Naive thymus-derived CD4-positive, alpha-beta T cell (primary cell): Measurements from ENCODE around the gene MRPS2. TPM values are rescaled to one million over a fixed set of nuclear protein-coding genes. Genes with fewer than 3 reads are reported as not detected.
A peak's percentile ranks its signal among the peaks of the same experiment; 100 is the strongest.

Experiments used
- ATAC-seq: fragments of 150-1000 bp; cut with Tn5 transposase; 2 replicates; pipeline ENCODE4 v1.10.0; 2021; ENCODE audit warnings: mild to moderate bottlenecking, moderate library complexity
- CTCF ChIA-PET: fragments of 350-600 bp; sonication (Branson Sonifier 250); formaldehyde crosslinking; loops from one replicate; lab custom pipeline; 2021; ENCODE audit warnings: antibody characterized with exemption; lab: Charles Lee
- POLR2A ChIA-PET: fragments of 350-600 bp; sonication (Branson Sonifier 250); formaldehyde crosslinking; loops from one replicate; lab custom pipeline; 2021; ENCODE audit warnings: antibody characterized with exemption, inconsistent platforms; lab: Charles Lee
- DNase-seq, 9 donors: peaks; one replicate each; pipeline versions ENCODE4 v3.0.0 to v3.0.0-alpha.2; 2020 to 2022; ENCODE audit warnings: mixed read lengths in 1 of 9
- H3K27ac ChIP-seq: one replicate; pipeline ENCODE4 v1.7.0; 2013; ENCODE audit warnings: mild to moderate bottlenecking, low read depth, low read length, moderate library complexity
- H3K27me3 ChIP-seq, 2 donors: one replicate each; pipeline ENCODE4 v1.7.0; 2013; ENCODE audit warnings: low read length in 2 of 2, mild to moderate bottlenecking in 2 of 2, moderate library complexity in 2 of 2; ENCODE audit not compliant: control insufficient read depth in 2 of 2, insufficient read depth in 2 of 2
- H3K36me3 ChIP-seq, 3 experiments: 1 replicate in 2 of 3; 2 replicates in 1 of 3; pipeline ENCODE4 v1.7.0; 2013; ENCODE audit warnings: low read length in 3 of 3, mild to moderate bottlenecking in 3 of 3, moderate library complexity in 1 of 3; ENCODE audit not compliant: insufficient read depth in 3 of 3, control insufficient read depth in 2 of 3
- H3K4me1 ChIP-seq, 2 donors: one replicate each; pipeline ENCODE4 v1.7.0; 2013; ENCODE audit warnings: low read length in 2 of 2, mild to moderate bottlenecking in 2 of 2, moderate library complexity in 1 of 2; ENCODE audit not compliant: control insufficient read depth in 2 of 2, insufficient read depth in 2 of 2
- H3K4me3 ChIP-seq: 2 replicates; pipeline ENCODE4 v1.7.0; 2013; ENCODE audit warnings: mild to moderate bottlenecking, low read length
- H3K9me3 ChIP-seq, 3 experiments: 1 replicate in 2 of 3; 2 replicates in 1 of 3; pipeline ENCODE4 v1.7.0; 2013; ENCODE audit warnings: low read length in 3 of 3; ENCODE audit not compliant: control insufficient read depth in 2 of 3
- H3K27ac Mint-ChIP-seq, 9 donors: one replicate each; pipeline ENCODE4 v1.8.0; 2020 to 2022; ENCODE audit warnings: mixed read lengths in 9 of 9, mild to moderate bottlenecking in 8 of 9, moderate library complexity in 5 of 9, inconsistent platforms in 2 of 9
- H3K27me3 Mint-ChIP-seq, 5 donors: one replicate each; pipeline ENCODE4 v1.8.0; 2021 to 2022; ENCODE audit warnings: mixed read lengths in 5 of 5, mild to moderate bottlenecking in 1 of 5
- H3K36me3 Mint-ChIP-seq, 5 donors: one replicate each; pipeline ENCODE4 v1.8.0; 2020 to 2022; ENCODE audit warnings: mixed read lengths in 5 of 5, mild to moderate bottlenecking in 3 of 5, inconsistent platforms in 1 of 5
- H3K4me1 Mint-ChIP-seq, 7 donors: one replicate each; pipeline ENCODE4 v1.8.0; 2020 to 2022; ENCODE audit warnings: mixed read lengths in 7 of 7, mild to moderate bottlenecking in 3 of 7, inconsistent platforms in 1 of 7
- H3K4me3 Mint-ChIP-seq, 10 donors: one replicate each; pipeline ENCODE4 v1.8.0; 2020 to 2022; ENCODE audit warnings: mild to moderate bottlenecking in 10 of 10, mixed read lengths in 10 of 10, moderate library complexity in 6 of 10, inconsistent platforms in 2 of 10
- H3K9me3 Mint-ChIP-seq, 11 donors: one replicate each; pipeline ENCODE4 v1.8.0; 2020 to 2022; ENCODE audit warnings: mixed read lengths in 11 of 11, mild to moderate bottlenecking in 4 of 11, inconsistent platforms in 1 of 11, moderate library complexity in 1 of 11
- intact Hi-C, 2 donors: fragments of 100-400 bp; cut with micrococcal nuclease; formaldehyde crosslinking; loops; one replicate each; pipeline ENCODE4 v1.15.1; 2023
- polyA plus RNA-seq, 2 donors: library from polyadenylated mRNA; unstranded; fragments of 300-500 nt; fragmentation: Illumina TruSeq; gene quantifications; one replicate each; pipeline ENCODE4 v1.2.3, GENCODE V29; 2021
- total RNA-seq, 6 experiments: library from RNA in 5 of 6; stranded (reverse) in 5 of 6; gene quantifications; 1 replicate in 5 of 6; 2 replicates in 1 of 6; pipeline ENCODE4 v1.2.3 and lab custom pipeline; 2021 to 2026

MRPS2 gene
- total and polyA plus RNA-seq, 7 experiments from 2014 or later, result 19.4 to 66.1 (median 28.8) TPM

DNA sequence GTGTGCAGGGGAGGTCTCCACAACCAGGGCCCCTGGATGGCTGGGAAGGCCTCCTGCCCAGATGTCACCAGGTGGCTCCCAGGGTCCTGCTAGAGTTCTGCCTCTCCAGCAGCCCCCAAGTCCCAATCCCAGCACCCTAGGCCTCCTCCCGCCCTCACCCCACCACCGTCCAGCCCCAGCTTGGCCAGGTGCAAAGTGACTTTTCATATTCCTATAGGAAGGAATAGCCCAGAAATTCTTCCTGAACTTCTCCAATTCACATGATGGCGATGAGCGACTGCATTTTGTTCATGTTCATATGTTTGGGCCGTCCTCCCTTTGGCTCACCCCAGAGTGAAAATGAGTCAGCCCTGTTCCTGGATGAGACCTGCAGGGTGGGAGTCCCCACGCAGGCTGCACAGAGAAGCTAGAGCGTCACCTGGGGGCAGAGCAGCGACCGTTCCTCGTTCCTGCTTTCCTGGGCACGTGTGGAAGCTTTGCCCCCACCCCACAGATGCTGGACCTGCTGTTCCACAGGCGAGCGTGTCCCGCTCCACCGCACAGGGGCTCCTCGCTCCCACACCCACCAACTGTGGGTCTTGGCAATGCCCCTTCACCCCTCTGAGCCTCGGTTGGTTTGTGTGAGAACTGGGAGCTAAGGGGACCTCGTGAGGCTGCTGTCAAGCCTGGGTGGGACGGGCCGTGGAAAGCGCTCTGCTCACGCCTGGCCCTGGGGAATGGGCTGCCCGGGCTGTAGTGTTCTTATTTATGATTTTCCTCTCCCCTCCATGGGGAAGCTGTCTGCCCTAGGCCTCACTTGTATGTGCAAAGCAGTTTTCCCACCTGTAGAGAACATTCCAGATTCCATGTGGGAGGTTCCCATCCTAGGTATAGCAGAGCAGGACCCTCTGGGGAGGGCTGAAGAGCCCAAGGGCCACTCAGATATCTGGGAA is 6.9 kb downstream of the MRPS2 start:
- H3K4me1 Mint-ChIP-seq, result peaks cover 6 to 24% (median 14%) of the 10 kb centered on the region in 7 donors
- ChIA-PET POLR2A (no interaction called here), CTCF (no interaction called here)
- DNase-seq, result peak in 1 of 9 donors; percentile 4
- no peak for ATAC-seq
- peaks cover 0 to 30% (median 0%) of the 10 kb centered on the region in 3 experiments for H3K36me3 ChIP-seq
- H3K4me1 ChIP-seq, result peaks cover 0 to under 1% of the 10 kb centered on the region in 2 donors
- H3K27me3 Mint-ChIP-seq, result peaks cover 0 to 6% (median 0%) of the 10 kb centered on the region in 5 donors
- no peak overlapping the region for H3K27ac ChIP-seq
- H3K4me3 Mint-ChIP-seq, result no peak overlapping the region
- H3K4me3 ChIP-seq, result no peak overlapping the region
- peaks cover 0 to 12% (median 0%) of the 10 kb centered on the region in 3 experiments for H3K9me3 ChIP-seq
- peaks cover 3 to 23% (median 11%) of the 10 kb centered on the region in 5 donors for H3K36me3 Mint-ChIP-seq
- no peaks in the 10 kb centered on the region for H3K27me3 ChIP-seq
- H3K9me3 Mint-ChIP-seq, result peaks cover 5 to 28% (median 11%) of the 10 kb centered on the region in 11 donors
- intact Hi-C loops, result loop anchor here in 1 of 2 donors (10.0 kb wide), 1 partner anchor 1343 kb away; the partner anchor contains the start of gene RNU6ATAC
- no peak overlapping the region for H3K27ac Mint-ChIP-seq

DNA sequence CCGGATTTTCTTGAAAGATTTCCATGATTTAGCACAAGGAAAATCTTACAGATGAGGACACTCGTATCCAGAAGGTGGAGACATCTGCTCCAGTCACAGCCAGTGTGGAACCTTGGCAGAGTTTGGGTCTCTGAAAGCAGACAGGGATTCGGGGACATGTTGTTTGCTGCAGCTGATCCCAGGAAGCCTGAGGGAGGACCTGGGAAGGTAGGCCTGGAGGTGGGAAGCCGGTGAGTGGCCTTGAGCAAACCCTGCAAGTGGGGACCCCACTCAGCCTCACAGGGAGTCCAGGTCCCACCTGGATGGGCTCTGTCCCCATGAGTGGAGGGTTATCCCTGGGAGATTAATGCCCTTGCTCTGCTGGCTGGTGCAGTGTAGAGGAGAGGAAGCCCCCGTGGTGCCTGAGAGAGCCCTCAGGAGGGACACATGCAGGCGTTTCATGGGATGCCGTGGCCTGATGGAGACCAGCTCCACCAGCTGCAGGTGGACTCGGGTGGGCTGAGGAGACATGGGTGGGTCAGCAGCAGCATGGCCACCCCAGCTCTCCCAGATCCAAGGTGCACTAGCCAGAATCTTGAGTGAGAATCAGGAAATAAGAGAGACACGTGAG is 7.8 kb downstream of the MRPS2 start:
- intact Hi-C loops, result loop anchor here in 1 of 2 donors (10.0 kb wide), 1 partner anchor 1344 kb away; the partner anchor contains the start of gene RNU6ATAC
- no peak overlapping the region for H3K4me3 Mint-ChIP-seq

DNA sequence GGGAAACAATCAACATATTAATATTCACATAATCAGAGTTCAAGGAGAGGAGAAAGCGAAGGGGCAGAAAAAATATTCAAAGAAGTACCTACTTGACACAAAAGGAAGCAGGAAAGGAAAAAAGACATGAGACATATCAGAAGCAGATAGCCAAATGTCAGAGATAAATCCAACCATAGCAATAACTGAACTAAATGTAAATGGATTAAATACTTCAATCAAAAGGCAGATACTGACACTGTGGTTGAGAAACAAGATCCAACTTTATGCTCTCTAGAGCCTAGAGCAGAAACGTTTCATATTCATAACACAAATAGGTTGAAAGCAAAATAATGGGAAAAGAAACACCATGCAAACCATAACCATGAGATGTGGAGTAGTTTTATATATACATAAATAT is 9.0 kb downstream of the MRPS2 start:
- ChIA-PET CTCF (no interaction called here), POLR2A (no interaction called here)
- Mint-ChIP-seq H3K27me3 (peaks cover 0 to 6% (median 0%) of the 10 kb centered on the region in 5 donors), H3K36me3 (peaks cover 3 to 10% (median 8%) of the 10 kb centered on the region in 5 donors), H3K27ac (no peak overlapping the region), H3K4me1 (peaks cover 0 to 15% (median 3%) of the 10 kb centered on the region in 7 donors), H3K9me3 (peaks cover 5 to 28% (median 11%) of the 10 kb centered on the region in 11 donors), H3K4me3 (no peak overlapping the region)
- H3K27me3 ChIP-seq, result no peaks in the 10 kb centered on the region
- H3K4me1 ChIP-seq, result no peaks in the 10 kb centered on the region
- H3K4me3 ChIP-seq, result no peak overlapping the region
- H3K27ac ChIP-seq, result no peak overlapping the region
- intact Hi-C loops, result loop anchor here in 1 of 2 donors (10.0 kb wide), 1 partner anchor 1345 kb away; the partner anchor contains the start of gene RNU6ATAC
- H3K36me3 ChIP-seq, result peaks cover 0 to 9% (median 0%) of the 10 kb centered on the region in 3 experiments
- no peak for DNase-seq
- ATAC-seq, result no peak
- peaks cover 0 to 12% (median 0%) of the 10 kb centered on the region in 3 experiments for H3K9me3 ChIP-seq

More for the DNA sequence above, 7.8 kb downstream of the MRPS2 start:
- ATAC-seq, result no peak
- Histone ChIP-seq H3K9me3 (peaks cover 0 to 12% (median 0%) of the 10 kb centered on the region in 3 experiments), H3K36me3 (peaks cover 0 to 20% (median 0%) of the 10 kb centered on the region in 3 experiments), H3K27ac (no peak overlapping the region), H3K27me3 (no peaks in the 10 kb centered on the region), H3K4me3 (no peak overlapping the region), H3K4me1 (no peaks in the 10 kb centered on the region)
- Mint-ChIP-seq H3K9me3 (peaks cover 5 to 28% (median 11%) of the 10 kb centered on the region in 11 donors), H3K27ac (no peak overlapping the region), H3K27me3 (peaks cover 0 to 6% (median 0%) of the 10 kb centered on the region in 5 donors), H3K4me1 (peaks cover 4 to 15% (median 10%) of the 10 kb centered on the region in 7 donors), H3K36me3 (peaks cover 3 to 16% (median 9%) of the 10 kb centered on the region in 5 donors)
- ChIA-PET POLR2A (no interaction called here), CTCF (no interaction called here)
- no peak for DNase-seq

DNA sequence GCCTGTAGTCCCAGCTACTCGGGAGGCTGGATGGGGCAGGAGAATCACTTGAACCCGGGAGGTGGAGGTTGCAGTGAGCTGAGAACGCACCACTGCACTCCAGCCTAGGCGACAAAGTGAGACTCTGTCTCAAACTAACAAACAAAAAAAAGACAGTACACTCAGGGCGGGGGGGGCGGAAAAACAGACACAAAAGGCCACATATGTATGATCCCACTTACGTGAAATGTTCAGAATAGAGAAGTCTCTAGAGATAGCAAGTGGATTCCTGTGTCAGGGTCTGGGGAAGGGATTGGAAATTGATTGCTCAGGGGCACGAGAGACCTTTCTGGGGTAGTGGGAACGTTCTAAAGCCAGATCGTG is 11.7 kb downstream of the MRPS2 start:
- intact Hi-C loops, result no loop called here
- POLR2A ChIA-PET, result no interaction called here
- no peak overlapping the region for H3K4me3 ChIP-seq
- H3K27ac ChIP-seq, result no peak overlapping the region
- peaks cover 0 to 12% (median 0%) of the 10 kb centered on the region in 3 experiments for H3K9me3 ChIP-seq
- ATAC-seq, result no peak
- H3K4me1 ChIP-seq, result no peaks in the 10 kb centered on the region
- no peak overlapping the region for H3K4me3 Mint-ChIP-seq
- H3K27me3 ChIP-seq, result no peaks in the 10 kb centered on the region
- H3K9me3 Mint-ChIP-seq, result peaks cover 5 to 28% (median 11%) of the 10 kb centered on the region in 11 donors
- no peak for DNase-seq
- peaks cover 0 to 9% (median 6%) of the 10 kb centered on the region in 5 donors for H3K36me3 Mint-ChIP-seq
- H3K4me1 Mint-ChIP-seq, result peaks cover 0 to 20% (median 0%) of the 10 kb centered on the region in 7 donors
- no peak overlapping the region for H3K27ac Mint-ChIP-seq
- no peaks in the 10 kb centered on the region for H3K36me3 ChIP-seq
- CTCF ChIA-PET, result no interaction called here
- H3K27me3 Mint-ChIP-seq, result peaks cover 0 to 6% (median 0%) of the 10 kb centered on the region in 5 donors

DNA sequence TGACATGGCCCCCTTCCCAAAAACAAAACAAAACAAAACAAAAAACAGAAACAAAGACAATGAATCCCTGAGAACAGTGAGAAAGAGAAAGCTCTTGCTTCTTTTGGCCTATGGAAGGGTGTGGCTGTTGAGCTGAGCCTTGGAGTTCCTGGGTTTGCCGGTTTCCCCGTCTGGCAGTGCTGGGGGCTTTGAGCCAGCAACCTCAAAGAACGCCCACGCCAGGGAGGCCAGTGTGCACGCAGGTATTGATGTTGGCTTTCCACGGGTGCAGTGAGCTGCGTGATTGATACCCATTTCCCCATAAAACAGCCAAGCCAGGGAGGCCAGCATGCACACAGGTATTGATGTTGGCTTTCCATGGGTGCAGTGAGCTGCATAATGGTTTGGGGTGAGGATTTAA is 12.4 kb downstream of the MRPS2 start:
- Mint-ChIP-seq H3K4me1 (peaks cover 0 to 20% (median 0%) of the 10 kb centered on the region in 7 donors), H3K36me3 (peaks cover 0 to 9% (median 6%) of the 10 kb centered on the region in 5 donors), H3K4me3 (no peak overlapping the region), H3K27me3 (peaks cover 0 to 7% (median 2%) of the 10 kb centered on the region in 5 donors), H3K9me3 (peaks cover 3 to 25% (median 11%) of the 10 kb centered on the region in 11 donors), H3K27ac (no peak overlapping the region)
- Histone ChIP-seq H3K4me1 (no peaks in the 10 kb centered on the region), H3K4me3 (no peak overlapping the region), H3K27me3 (no peaks in the 10 kb centered on the region), H3K27ac (no peak overlapping the region), H3K9me3 (peaks cover 0 to 11% (median 0%) of the 10 kb centered on the region in 3 experiments), H3K36me3 (no peaks in the 10 kb centered on the region)
- intact Hi-C loops, result no loop called here
- ChIA-PET POLR2A (no interaction called here), CTCF (no interaction called here)
- no peak for DNase-seq
- ATAC-seq, result no peak

DNA sequence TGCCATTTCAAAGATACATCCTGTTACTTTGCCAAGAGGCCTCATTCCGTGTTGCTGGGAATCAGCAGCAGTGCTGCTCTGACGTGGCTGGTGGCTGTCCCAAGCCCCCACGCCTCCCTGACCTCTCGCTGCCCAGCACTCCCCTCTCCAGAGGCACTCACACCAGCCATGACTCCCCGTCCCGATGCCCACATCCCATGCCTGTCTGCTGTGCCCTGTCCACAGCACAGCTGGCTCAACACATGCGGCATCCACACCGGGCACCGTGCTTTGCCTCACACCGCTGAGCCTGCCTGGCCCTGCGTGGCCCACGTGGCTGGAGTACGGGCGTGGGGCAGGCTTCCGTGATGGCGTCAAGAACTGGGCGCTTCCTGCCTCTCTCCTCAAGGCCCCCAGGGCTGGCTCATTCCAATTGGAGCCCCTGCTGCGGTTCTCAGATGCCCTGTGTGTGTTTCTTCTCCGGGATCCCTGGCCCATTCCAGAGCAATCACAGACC is 12.9 kb downstream of the MRPS2 start:
- peaks cover 0 to 9% (median 6%) of the 10 kb centered on the region in 5 donors for H3K36me3 Mint-ChIP-seq
- Histone ChIP-seq H3K4me1 (no peaks in the 10 kb centered on the region), H3K4me3 (no peak overlapping the region), H3K27me3 (no peaks in the 10 kb centered on the region), H3K36me3 (no peaks in the 10 kb centered on the region), H3K27ac (no peak overlapping the region), H3K9me3 (peaks cover 0 to 6% (median 0%) of the 10 kb centered on the region in 3 experiments)
- intact Hi-C loops, result no loop called here
- peak overlapping the region in 1 of 9 donors; percentile 60 for H3K27ac Mint-ChIP-seq
- peaks cover 0 to 20% (median 10%) of the 10 kb centered on the region in 11 donors for H3K9me3 Mint-ChIP-seq
- POLR2A ChIA-PET, result no interaction called here
- no peak overlapping the region for H3K4me3 Mint-ChIP-seq
- no peak for ATAC-seq
- peaks cover 0 to 20% (median 0%) of the 10 kb centered on the region in 7 donors for H3K4me1 Mint-ChIP-seq
- H3K27me3 Mint-ChIP-seq, result peaks cover 0 to 8% (median 5%) of the 10 kb centered on the region in 5 donors
- no peak for DNase-seq
- CTCF ChIA-PET, result no interaction called here
